NCI-H1436 (cell line): Measurements from ENCODE around the gene TIAM1.

Experiments used
- DNase-seq: peaks from one replicate; lab custom pipeline; 2025; lab: John Stamatoyannopoulos, UW

The TIAM1 gene

DNA sequence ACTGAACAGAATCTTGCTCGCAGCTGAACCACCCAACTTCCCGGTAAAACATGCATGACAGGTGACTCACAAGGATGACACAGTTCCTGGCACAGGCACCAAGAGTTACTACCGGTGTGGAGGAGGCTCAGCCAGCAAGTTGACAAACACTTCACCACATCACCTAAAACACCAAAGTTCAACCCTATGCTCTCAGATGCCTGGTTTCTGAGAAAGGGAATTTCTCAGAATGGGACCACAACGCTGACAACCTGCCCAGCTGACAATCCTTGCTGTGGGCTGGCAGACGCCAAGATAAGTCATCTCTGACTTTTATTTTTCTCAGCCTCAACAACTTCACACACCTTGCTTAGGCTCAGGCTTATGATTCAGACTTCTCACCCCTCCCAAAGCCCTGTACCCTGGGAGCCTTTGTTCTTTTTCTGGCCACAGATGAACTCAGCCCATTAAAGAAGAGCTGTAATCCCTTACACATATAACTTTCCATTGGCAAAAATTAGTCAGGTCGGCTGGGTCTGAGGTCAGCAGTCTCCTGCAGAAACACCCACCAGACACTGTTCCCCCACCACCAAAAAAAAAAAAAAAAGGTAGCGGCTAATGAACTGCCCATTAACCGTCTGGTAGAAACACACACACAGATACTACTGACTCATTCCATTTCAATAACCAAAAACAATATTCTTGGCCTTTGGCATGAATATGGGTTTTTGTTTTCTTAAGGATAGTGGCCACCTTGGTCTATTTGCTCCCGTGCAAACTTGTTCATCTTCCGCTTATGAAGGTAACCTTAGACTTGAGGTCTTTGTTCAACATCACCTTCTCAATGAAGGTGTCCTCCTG, 10.8 kb upstream of the TIAM1 start:
- no peak for DNase-seq

DNA sequence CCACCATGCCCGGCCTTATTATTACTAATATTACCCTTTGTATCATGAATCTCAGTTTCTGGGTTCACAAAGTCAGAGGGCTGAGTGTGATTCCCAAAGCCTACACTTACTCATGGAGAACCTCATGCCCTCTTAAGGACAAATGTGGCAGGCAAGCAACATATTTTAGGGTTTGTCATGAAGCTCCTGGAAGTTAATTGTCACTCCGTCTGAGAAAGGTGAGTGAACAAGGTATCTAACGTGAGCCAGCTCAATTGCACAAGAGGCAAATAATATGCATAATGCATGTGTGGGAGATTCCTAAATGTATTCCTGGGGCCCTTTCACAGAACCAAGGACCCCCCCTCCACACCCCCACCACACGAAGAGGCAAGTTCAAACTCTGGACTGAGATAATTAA, 10.1 kb upstream of the TIAM1 start:
- DNase-seq, result no peak

DNA sequence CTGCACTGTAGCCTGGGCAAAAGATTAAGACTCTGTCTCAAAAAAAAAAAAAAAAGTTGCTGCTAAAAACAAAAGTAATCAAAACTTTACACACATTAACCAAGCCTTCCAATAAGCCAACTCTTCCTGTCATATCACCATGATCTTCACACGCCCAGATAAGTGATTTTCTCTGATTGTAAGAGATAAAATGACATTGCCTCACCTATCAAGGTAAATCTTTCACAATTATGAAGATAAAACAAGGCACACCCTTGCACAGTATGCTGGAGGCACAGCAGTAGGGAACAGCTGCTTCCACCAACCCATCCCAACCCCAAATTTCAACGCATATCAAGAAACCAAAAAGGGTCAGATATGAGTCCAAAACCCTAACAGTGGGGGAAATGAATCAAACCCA, 8.8 kb upstream of the TIAM1 start:
- no peak for DNase-seq

DNA sequence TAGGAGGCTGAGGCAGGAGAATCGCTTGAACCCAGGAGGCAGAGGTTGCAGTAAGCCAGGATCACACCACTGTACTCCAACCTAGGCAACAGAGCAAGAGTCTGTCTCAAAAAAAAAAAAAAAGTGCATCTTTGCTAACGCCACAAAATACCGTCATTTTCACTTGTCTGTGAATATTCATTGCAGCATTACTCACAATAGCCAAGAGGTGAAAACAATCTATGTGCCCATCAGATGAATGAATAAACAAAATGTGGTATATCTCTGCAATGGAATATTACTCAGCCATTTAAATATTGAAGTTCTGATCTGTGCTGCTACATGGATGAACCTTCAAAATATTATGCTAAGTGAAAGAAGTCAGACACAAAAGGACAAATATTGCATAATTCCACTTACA, 7.9 kb upstream of the TIAM1 start:
- DNase-seq, result no peak

DNA sequence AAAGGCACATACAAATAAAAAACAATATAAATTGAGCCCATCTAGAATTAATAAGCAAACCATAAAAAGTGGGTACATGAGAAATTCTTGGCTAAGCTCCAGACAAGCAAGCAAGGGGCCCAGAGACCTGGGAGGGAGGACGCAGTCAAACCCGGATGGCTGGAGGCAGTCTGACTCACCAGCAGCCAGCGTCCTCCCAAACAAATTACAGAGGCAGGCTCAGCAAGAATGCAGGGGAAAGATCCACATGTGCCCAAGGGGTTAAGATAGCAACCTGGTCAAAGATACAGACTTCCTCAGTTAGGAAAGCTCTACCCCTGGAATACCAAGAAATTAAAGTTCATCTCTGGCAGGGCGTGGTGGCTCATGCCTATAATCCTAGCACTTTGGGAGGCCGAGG, 7.4 kb upstream of the TIAM1 start:
- no peak for DNase-seq

DNA sequence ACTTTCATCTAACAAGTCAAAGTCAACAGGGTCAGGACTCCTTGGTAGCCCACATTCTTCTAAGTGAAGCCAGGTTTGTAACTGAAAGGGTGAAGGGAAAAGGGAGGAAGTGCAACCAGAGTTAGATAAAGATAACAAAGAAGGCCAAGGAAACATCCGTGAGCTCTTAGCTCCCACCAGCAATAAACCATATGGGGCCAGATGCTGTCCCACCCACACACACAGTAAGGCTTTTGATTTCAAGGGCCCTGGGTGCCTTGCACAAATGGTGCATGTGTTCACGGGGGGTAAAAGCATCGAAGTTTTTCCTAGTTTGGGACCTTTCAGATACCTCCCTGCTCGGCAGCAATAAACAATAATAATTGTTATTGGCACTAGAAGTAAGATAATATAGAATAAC, 5.1 kb upstream of the TIAM1 start:
- DNase-seq, result no peak

DNA sequence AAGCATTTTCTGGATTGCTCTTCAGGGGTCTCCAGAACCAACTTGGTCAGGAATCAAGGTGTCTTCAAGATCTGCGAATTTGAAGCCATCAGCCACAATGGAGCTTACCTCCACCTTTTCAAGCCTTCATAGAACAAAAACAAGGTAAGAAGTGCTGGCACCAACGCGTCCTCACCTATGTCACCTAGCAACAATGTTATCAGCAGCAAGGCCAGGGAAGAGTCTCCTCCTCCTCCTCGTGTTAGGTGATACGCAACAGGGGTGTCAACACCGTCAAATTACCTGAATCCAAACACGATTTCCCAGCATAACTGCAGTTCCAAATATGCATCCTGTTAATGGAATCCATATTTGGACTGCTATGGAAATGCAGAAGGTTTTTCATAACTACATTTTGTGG, 4.1 kb upstream of the TIAM1 start:
- no peak for DNase-seq

DNA sequence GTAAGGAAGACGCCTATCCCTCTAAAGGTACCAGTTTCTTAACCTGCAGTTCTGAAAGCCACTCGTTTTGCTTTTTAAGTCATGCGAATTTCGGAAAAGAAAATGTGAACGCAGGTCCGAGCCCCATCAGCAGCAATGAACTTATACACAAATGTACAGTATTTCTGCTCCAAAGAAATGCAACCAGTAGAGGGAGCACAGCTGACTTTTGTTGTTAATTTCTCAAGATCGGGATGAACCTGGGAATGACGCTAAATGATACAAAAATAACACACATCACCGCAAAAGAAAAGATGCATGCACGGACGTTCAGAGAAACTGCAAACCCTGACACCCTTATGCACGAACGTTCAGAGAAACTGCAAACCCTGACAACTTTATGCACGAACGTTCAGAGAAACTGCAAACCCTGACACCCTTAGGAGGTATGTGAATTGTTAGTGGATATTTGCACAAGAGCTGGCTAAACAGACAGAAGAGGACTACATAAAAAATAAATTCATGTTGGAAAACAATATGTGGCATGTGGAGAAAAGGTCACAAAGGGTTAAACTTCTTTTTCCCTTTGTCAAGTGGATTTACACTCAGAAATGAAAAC, 3.5 kb upstream of the TIAM1 start:
- no peak for DNase-seq

DNA sequence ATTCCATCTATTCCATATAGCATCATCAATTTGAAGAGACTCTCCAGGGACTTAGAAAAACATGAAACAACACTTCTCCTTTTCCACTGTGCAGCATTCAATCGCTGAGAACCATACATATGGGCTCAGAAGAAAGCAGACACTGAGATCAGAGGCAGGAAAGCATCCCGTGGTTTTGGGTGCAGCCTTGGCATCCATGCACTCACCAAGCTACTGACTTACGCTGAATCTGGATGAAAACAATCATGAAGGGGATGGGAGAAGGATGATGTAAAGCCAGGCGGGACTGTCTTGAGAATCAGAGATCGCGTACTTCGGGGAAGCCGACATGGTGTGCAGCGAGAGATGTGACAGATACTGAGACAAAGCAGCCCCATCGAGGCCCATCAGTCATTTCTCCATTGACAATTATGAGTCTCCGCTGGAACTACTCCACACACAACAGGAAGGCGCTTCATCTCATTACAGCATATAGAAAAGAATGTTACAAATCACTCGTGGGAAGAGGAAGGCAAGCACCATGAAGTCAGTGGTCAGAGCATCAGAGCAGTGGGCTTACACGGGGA, 2.3 kb upstream of the TIAM1 start:
- no peak for DNase-seq

DNA sequence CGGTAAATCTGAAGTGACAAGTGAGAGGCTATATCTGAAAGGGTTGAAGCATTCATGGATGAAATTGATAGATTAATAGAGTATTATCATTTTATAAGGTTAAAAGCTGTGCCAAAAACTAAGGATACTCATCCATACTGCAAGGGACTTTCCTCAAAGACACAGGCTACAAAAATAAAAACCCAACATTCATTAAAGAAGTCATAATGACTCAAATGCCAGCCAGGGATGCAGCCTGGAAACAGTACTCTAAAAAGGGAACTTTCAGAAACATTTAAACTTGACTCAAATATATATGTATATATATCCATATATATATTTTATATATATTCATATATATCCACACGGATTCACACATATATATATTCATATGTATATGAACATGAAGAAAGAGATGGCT, 1.1 kb upstream of the TIAM1 start:
- no peak for DNase-seq

DNA sequence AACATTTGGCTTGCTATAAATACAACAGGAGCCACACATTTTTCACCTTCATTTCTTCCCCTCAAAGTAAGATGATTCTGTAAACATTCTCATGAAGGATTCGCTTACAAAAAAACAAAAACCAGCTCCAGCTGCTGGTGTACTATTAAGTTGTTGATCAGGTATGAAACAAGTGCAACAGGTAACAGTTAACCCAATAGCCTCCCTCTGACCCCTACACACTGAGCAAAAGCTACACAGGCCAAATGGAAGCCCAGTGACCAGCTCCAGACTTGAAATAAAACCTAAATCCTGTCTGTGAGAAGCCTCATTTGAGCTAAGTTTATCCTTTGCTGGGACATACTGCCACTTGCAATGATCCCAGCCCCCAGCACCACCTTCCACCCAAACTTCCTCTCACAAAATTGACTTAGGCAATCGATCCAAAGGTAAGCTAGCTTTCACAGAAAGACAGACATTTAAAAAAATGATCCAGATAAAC, 991 bp downstream of the TIAM1 start:
- no peak for DNase-seq

DNA sequence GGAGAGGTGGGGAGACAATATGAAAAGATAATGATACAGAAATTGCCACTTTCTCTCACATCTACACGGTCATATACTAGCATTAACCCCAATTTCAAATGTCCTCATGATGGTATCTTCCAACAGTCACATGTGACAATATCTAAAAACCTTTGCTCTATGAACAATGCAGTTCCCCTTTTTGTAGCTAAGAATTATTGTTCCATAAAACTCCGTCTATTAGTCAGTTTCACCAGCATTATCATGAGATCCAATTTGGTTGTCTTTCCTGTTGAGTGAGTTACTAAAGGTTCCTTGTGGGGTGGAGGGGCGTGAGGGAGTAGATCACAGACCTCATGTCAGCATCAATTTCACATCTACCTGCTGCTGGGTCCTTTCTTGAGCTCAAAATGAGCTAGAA, 1.7 kb downstream of the TIAM1 start:
- DNase-seq, result no peak

DNA sequence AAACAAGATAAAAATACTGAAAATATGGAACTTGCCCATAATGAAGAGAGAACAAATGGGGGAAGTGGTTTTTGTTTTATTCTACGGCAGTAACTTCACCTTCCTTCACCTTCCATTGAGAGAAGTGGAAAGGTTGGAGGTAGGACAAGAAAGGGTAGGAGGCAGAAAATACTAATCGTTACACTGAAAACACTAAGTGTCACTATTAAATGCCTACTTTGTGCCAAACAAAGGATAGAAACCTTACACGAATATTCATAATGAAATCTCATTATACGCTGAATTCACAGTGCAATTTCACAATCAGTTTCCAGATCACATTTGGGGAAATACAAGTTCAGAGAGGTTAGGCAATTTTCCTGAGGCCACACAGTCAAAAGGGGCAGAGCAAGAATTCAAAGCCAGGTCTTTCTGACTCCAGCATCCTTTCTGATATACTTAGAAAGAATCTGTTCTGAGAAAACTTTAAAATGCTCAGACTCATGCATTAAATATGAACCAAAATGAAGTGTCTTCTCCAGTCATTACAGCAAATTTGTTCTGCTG, 3.0 kb downstream of the TIAM1 start:
- DNase-seq, result no peak

DNA sequence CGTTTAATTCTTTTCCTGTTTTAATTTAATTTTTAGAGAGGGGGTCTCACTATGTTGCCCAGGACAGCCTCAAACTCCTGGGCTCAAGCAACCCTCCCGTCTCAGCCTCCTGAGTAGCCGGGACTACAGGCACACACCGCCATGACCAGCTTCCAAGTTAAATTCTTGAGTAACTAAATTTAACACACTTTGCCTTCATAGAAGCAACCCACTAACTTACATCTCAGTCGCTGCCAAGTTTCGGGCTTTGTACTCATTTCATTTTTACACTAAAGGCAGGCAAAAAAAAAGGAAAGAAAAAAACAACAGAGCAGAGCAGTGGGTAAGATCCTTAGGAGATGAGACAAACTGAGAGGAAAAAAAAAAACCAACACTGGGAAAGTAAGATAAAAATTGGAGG, 3.5 kb downstream of the TIAM1 start:
- no peak for DNase-seq

DNA sequence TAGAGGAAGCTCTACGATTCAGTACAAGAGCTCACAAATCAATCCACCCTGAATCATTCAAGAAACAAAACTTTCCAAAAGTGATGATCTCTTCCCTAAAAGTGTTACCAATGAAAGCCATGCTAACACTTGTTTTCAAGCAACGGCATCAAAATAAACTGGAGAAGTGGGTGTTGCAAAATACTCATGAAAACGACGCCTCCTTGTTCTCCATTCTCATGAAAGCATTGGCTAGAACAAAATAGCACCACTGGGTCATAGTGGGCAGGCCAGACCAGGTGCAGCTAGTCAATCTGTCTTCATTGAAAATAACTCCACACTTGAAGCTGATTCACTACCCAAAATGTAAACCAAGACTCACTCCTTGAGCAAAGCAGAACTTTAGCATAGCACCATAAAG, 4.3 kb downstream of the TIAM1 start:
- no peak for DNase-seq

DNA sequence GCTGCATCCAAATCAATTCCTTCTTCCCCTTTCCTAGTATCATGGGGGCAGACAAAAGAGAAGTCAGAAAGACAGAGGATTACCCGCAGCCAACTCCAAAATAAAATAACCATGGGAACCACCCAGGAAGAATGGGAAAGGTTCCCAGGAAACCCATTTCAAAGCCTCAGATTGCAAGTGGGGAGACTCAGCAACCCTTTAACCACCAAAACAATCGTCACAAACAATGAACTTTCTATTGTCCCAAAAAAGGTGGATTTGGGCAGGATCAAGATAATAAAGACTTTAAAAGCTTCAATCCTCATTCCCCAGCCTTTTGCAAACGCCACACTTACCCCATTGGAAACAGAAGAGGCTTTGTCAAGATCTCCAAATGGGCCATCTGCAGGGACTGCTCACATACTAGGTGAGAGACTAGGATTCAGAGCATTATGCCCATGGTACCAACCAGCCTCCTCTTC, 5.1 kb downstream of the TIAM1 start:
- no peak for DNase-seq

DNA sequence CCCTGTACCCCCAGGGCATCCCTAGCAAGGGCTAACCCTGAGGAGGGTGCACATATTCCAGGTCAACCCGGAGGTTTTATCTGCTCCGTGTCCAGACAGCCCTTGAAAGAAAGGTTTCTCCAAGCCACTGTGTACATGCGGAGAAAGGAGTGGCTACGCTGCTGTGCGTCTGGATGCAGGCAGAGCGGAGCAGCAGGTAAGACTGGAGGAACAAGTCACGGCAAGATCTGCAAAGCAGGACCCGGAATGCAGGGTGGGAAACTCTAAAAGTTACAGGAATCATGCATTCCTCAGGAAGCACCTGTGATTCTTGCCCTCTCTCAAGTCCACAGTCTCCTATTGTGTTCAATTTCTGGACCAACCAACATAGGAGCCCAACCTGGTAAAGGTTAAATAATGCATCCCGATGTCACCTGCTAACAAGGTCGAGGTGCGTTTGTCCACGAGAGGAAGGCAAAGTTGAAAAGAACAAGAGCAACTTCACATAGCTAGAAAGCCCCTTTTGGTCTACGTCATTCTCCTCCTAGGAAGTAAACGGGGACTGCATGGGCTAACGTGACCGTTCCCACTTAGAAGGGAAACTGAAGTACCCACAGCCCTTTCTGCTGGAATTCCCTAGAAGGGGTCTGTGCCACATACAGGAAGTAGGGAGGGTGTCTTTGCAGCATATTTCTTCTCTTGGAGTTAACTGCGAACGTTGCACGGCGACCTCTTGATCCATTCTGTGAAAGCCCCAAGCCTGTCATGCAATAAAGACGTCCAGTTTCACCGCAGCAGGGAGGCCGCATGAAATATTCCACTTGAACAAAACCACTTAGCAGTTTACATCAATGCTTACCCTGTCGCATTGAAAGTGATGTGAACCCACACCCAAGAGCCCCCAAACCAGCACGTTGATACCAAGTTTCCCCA, 5.8 kb downstream of the TIAM1 start:
- no peak for DNase-seq

DNA sequence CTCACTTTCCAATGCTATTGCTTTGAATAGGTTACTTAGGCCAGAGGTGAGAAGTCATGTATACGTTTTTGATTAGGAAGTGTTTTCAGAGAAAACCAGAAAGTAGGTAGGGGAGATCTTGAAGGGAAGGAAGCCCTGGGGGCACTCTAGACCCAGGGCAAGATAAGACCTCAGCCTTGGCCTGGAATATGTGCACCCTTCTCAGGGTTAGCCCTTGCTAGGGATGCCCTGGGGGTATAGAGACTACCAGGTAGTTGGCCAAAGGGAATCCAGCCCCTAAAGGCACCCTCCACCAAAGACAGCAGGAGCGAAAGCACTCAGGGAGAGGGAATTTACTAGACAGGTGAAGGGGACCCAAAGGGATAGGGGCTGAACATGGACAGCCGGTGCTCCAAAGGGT, 7.0 kb downstream of the TIAM1 start:
- no peak for DNase-seq

DNA sequence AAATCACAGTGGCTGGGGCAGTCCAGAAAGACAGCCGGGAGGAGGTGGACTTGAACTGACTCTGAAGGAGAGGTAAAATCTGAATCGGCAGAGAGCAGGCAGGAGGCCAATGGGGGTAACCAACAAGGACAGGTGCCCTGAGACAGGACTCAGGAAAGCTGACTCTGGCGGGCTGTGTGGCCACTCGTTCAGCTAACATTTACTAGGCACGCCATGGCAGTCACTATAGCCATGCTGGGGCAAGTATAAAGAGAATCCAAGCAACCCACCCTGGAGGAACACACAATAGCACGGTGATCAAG, 7.4 kb downstream of the TIAM1 start:
- DNase-seq, result no peak

DNA sequence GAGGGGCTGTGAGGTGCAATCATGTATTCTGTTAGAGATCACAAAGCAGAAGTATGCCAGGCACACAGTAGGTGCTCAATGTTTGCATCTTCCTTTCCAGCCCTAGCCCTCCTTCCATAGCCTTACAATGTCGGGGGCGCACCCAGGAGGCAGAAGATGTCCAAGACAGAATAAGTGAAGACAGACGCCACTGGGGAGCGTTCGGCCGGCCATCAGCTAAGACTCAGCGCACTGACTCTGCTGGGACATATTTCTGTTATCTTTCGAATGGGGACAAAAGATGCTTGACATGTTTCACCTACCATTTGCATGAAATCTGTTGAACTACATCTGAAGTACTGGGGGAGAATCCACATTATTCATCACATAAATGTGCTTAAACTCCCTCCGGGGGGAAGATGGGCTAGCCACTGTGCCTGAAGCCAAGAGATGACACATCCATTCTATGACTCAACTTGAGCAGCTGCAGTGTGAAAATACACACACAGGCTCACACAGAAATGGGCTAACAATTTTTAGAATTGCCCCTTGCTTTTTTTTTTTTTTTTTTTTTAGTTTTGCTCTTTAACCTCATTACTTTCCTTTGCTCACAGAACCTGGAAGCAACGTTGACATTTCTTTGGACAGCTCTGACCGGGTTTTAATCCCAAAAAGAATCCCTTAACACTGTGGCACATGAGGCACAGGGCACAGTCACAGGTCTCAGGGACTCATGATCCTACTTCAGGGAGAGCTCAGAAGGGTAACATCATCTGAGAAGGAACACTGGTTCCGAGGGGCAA, 7.9 kb downstream of the TIAM1 start:
- no peak for DNase-seq

DNA sequence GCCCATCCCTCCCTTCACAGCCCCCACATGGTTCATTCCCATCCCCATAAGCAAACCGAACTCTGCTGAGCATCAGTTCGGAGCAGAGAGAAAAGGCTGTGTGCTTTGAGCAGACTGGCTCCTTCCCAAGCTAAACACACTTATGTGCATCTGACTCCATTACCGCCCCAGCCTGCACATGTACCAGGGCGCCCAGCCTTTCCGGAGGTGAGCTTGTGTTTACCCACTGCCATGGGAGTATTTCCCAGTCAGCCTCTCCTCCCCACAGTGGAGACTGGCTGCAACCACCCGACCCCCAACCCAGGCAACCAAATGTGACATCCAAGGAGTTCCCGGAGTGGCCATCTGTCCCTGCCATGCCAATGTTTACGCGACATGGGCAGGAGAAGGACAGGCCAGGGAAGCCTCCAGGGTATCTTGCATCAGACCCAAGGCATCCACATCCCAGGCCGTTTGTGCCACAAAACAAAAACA, 9.4 kb downstream of the TIAM1 start:
- peak; percentile 49 for DNase-seq
